Epidermal melanocyte (primary cell): ENCODE data around the gene FMOD.

ENCODE experiments used
- DNase-seq: peaks from one replicate; pipeline ENCODE4 v3.0.0; 2011; ENCODE audit warnings: low spot score; ENCODE audit not compliant: insufficient read length

The FMOD gene

DNA sequence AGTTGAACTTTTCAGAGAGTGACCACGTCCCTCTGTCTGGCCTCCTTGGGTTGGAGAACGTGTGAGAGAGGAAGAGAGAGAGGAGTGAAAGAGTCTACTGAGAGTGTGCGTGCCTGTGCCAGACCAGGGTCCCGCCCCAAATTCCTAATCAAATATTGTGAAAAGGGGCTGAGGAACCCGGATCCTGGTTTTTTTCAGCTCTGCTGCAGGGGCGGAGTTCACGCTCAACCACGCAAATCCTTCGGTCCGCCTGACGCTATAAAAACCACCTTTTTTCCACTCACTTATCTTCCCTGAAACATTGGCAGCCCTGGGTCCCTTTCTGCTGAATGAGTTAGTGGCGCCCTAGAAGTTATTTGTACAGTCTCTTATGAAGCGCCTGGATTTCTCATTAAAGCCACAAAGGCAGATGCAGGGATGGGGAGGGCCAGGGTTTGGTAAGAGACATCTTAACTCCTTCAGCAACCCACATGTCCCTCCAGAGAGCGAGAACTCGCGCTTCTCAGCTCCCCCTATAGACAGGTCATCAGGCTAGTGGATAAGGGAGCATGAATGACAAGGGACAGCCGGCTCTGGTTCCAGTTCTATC lies at the start of gene FMOD:
Gene FMOD (minus strand): TSS at position 86 of the 589 bp plus-strand sequence. CDS start 2,852 bp downstream, outside the sequence.
- no peak for DNase-seq

DNA sequence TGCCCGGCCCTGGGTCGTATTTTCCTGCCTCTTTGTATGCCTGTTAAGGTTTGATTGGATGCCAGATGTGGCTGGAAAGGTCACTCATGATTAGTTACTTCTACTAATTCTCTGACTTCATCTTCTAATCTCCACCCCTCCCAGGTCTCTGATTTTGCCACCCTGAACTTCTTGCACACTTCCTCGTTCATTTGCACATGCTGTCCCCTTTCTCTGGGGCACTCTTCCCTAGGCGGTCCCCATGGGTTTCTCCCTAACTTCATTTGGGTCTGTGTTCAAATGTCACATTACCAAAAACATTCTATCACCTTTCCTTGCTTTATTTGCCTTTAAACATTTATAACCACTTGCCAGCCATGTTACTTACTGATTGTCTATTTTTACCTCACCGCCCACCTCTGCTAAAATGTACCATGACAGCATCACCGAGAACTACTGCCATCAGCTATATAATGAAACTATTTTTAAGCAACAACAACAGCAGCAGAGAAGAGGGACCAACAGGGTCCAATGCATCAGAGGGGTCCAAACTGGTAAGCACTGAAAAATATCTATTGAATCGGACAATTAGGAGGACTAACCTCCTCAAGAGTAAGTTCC lies 45.8 kb upstream of the FMOD start:
- DNase-seq, result no peak

DNA sequence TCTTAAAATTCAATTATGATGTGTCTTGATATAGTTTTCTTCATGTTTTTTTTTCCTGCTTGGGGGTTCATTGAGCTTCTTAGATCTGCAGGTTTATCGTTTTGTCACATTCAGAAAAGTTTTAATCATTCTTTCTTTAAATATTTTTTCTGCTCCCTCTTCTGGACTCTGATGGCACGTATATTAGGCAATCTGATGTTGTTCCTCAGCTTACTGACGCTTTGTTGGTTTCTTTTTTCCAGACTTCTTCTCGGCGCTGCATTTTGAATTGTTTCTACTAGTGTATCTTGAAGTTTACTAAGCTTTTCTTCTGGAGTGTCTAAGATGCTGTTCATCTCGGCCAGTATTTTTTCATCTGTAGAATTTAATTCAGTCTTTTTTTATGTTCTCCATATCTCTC lies 44.8 kb upstream of the FMOD start:
- no peak for DNase-seq

DNA sequence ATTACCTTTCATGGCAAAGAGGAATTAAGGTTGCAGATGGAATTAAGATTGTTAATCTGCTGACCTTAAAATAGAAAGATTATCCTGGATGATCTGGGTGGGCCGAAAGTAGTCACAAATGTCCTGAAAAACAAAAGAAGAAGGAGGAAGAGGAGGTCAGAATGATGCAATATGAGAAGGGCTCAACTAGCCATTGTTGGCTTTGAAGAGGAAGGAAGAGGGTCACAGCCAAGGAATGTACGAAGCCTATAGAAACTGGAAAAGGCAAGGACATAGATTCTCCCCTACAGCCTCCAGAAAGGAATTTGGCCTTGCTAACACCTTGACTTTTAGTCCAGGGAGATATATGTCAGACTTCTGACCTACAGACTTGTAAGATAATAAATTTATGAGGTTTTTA lies 39.4 kb upstream of the FMOD start:
- DNase-seq, result no peak

DNA sequence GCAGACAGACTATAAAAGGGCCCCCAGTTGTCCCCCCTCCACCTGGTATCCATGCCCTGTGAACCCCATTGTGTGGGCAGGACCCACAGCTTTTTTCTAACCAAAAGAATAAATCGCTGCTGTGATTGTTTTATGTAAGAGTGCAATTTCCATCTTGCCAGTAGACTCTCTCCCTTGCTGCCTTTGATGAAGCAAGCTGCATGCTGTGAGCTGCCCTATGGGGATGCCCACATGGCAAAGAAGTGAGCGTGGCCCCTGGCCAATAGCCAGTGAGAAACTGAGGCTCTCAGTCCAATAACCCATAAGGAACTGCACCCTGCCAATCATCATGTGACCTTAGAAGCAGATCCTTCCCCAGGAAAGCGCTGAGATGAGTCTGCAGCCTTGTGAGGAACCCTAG lies 37.8 kb upstream of the FMOD start:
- DNase-seq, result no peak

DNA sequence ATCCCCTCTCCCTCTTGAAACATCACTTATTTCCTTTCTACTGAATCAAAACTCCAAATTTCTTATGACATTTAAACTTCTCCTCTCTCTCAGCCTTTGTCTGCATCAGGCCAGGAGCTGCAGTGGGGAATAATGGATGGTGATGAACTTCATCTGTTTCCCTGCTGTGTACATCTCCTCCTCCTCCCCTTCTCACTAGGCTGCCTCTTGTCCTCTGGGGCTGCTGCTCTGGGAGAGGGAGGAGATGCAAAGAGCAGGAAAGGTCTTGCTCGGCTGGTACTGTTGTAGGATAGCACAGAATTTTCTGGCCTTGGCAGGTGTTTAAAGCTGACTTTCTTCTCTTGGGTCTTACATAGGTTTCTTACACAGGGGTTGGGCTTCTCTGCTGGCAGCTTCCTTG lies 31.1 kb upstream of the FMOD start:
- DNase-seq, result no peak

DNA sequence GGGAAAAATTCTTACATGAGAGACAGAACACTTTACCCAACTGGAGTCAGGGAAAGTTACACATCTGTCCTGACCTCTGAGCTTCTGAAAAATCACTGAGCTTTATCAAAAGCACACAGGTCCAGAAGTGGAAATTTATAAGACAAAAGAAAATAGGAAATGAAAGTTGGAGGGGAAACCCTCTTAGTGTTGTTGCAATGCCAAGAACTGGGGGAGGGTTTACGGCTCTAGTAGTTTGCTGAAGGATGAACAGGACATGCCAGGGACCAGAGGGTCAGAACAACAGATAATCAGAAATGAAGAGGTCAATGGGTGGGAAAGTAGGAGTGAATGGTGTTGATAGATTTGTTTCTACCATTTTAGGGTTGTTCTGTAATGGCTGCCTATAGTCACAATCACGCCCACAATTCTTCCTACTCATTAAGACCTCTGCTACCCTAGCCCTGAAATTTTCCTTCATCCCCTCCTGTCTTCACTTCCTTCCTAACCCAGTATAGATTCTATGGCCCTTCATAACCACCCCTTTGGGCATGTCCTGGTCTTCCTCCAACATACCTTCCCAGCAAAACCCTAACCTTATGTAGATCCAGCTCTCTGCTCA lies 30.3 kb upstream of the FMOD start:
- DNase-seq, result no peak

DNA sequence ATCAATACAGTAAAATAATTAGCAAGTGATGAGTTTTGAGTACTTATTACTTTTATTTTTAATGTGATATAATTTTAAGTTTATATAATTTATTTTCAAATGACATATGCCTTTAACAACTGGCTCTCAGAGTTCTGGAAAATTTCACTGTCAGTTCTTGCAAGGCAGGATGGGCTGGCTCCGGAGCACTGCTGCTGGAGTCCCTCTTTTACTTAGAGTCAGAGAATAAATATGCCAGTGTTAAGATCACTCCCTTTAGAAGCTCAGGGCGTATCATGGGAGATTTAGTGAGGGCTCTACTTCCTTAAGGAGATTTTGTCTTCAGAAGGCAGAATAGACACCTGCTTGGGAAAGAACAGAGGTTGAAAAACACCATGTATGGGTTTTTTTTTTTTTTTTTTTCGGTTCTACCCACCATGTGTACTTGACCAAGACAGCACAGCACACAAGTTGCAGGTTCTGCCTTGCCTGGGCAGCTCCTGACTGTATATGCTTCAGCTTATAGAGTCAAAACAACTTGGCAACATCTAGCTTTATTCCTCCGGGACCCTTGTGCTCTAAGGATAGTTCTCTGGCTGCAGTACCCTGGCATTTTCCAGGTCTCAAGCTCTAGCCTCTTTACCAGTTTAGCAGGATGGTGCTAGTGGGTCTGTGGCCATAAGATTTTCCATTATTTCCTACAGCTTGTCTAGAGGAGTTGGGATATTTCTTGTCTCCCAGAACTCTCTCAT lies 29.7 kb upstream of the FMOD start:
- DNase-seq, result no peak

DNA sequence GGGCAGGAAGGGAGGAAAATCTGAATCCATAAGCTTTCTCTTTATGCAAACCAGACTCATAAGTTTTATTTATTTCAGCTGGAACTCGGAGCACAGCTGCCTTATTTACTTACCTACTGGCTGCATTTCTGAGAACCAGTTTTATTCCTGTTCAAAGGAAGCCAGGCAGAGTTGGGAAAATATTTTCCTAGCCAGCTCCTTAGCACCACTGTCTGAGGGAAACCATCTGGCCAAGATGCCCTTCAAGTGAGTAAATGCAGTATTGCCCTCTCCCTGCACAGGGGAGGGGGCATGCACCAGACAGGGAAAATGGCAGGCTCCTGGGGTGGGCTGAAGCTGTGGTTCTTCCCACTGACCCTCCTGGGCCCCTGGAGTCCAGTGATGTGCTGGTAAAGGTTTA lies 28.9 kb upstream of the FMOD start:
- DNase-seq, result no peak

DNA sequence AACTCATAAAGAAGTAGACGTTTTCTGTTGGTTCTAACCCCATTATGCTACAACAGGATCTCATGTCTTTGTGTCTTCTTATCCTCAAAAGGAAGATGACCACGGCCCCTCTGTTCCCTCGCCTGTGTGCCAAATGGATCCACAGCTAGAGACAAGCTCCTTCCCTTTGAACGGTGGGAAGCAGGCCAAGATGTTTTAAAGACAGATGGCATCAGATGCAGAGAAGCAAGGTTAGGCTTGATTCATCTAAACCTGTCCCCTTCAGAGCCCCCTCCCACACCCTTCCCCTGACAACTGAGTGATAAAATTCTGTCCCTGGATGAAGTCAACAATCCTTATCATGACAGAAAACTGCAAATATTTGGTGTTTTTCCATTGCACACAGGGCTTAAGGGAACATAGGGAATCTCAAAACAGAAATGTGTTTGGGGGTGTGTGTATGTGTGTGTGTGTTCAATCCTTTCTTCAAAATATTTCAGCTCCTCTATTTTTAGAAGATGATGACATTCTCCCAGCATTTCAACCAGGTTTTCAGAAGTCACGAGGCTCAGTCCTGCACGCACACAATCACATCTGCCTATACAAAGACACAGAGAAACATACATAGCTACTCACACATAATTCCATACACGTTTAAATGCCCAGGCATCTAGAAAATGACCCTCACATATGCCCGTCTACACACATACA lies 27.8 kb upstream of the FMOD start:
- no peak for DNase-seq

DNA sequence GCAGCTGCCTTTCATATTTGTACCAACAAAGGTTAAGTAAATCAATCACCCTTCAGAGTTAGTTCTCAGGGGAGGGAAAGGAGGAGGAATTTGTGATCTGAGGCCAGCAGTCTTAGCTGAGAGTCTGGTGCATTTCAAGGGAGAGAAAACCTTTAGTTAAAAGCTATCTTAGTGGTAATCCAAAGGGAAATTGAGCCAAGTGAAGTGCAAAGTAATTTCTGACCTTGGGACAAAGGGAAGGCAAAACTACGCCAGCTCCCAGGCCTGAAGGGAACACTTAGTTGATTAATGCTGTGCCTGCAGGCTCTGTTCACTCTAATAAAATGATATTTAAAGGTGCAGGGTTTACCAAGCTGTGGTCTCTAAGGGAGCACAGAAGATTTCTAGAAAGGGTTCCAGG lies 23.1 kb upstream of the FMOD start:
- DNase-seq, result no peak

DNA sequence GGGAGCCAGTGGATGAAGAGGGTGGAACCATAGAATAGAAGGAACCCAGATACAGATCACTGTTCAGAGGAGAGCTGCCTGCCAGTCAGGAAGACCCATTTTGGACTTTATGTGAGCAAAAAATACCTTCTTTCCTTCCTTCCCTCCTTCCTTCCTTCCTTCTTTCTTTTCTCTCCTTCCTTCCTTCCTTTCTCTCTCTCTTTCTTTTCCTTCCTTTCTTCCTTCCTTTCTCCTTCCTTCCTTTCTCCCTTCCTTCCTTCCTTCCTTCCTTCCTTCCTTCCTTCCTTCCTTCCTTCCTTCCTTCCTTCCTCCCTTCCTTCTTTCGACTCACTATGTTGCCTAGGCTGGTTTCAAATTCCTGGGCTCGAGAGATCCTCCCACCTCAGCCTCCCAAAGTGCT lies 22.1 kb upstream of the FMOD start:
- no peak for DNase-seq

DNA sequence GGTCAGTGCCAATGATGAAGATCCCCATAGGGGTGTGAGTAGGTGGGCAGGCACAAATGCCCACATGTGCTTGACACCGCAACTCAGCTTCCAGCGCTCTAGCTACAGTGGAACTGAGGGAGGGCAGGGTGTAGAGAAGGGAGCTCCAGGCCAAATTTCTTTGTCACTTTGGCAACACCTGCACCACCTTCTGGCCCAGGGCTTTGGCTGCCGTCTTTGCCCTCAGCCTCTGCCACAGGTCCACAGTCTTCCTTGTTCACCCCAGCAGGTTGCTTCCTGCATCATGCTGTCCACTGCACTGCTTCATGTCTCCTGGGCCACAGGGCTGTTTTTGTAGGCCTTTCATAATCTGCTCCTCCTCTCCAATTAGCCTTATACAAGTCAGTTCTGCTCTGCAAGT lies 20.4 kb upstream of the FMOD start:
- no peak for DNase-seq

DNA sequence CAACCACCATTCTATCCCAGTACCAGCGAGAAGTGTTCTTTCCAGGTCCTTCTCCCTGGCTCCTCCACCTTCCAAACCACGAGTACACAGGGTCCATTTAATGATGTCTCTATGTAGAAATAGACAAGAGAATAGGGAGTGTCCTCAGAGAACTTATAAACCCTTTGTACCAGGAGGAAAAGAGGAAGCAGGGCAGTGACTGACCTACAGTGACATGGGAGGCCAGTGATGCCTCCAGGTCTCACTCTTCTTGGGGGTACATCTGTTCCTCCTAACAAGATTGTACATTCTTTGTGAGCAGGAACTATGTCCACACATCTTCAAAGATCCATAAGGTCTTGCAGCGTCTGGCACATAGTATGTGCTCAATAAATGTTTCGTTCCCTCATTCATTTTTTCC lies 18.7 kb upstream of the FMOD start:
- DNase-seq, result no peak

DNA sequence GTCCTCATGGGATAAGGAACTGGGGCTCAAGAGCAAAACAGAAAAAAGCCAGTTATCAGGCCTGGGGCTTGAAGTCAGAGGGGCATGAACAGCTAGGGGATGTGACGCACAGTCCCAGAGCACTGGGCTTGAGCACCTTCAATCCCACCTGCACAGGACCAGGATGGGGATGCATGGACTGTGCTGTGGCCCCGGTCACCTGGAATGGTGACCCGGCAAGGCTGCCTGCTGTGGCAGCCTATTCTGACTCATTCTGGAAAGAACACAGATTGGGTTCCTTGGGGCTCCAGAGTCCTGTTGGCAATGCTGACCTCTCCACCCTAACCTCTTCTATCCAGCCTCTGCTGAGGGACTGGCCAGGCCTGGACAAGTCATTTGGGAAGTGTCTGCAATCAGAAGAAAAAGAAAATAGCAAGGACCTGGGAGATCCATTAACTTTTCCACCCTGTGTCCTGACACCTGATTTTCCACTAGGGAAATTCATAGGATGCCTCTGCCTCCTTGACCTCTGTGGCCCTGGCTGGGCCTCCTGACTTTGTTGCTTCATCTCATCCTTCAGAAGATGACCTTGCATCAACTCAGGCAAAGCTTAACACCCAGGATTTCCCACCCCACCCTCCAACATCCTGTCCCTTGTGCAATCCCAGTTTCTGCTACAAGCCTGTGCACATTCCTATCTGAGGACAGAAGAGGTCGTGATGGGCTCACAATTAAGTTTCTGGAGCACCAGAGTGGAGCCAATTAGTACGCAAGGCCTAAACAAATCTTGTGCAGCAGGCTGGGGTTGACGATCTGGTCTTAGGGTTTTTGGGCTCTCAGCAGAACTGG lies 17.9 kb upstream of the FMOD start:
- DNase-seq, result no peak

DNA sequence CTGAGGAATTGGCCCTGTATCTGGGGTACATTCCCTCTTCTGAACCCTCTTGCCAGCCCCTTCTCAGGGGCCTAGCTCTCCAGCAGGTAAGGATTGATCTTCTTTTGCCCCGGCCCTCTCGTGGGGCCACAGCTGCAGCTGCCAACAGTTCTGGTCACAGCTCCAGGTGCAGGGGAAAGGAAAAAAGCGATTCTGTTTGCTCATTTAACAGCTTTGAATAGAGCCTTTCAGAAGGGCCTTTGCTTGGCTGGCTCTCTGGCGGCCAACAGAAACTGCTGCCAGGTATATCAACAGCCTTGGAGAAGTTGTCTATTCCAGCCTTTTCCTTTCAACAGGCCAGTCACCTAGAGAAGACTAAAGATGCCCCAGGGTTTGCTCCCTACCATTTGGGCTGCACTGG lies 16.1 kb upstream of the FMOD start:
- no peak for DNase-seq

DNA sequence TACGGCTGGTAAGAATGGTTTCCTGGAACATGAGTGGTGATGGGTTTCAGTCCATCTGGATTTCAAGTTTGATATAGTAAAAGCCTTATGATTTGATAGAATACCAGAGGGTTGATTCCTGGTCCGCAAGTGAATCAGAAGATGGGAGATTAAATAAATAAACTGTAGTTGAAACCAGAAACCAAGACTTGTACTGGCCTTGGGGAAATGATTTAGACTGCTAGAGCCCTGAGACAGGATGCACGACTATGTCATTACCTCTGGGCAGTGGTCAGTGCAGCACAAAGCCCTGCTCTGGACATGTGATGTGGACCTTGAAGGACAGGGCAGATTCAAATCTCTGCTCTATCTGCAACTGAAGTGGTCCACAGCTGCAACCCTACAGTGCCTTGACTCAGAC lies 15.6 kb upstream of the FMOD start:
- DNase-seq, result no peak

DNA sequence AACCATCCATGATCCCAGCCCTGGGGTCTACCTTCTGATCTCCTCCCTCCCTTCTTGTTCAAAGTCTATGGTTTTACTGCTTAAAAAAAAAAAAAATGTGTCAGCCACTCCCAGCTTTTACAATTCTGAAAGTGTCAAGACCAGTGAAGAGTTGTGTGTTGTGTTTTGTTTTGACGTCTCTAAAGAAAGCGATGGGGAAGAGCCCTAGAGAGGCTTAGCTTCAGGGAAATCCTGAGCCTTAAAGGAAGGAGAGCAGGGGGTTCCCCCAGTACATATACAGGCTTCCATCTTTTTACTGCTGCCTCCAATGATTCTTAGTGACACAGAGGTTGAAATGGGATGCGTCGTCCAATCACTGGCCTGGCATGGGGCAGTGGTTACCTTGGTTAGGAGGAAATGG lies 13.9 kb upstream of the FMOD start:
- DNase-seq, result no peak

DNA sequence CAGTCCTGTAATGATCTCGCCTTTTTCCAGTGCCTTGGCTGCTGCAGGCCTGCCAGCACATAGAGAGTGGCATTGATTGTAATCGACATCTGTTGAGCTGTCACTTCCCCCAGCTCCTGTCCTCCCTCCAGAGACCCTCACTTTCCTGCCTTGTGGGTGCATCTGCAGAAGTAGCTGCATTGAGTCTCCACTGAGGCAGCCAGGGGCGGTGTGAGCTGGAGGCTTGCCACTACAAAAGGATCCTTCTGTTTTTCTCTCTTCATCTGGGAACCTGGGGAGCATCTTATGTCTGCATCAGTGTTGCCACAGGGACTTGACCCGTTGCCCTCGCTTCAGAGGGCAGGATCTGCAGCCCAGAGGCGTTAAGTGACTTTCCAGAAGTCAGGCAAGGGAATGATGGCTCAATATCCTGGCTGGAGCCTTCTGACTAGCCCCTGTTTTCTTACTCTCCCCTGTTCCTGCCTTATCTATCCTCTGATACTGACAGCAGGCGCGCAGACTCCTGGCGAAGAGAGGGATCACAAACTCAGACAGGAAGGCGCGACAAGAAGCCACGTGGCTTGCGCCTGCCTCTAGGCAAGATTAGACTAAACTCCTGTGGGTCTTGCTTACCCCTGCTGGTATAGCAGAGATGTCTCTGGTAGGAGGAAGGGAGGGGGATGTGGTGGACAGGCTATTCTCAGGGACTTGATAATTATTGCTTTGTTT lies 13.3 kb upstream of the FMOD start:
- DNase-seq, result no peak

DNA sequence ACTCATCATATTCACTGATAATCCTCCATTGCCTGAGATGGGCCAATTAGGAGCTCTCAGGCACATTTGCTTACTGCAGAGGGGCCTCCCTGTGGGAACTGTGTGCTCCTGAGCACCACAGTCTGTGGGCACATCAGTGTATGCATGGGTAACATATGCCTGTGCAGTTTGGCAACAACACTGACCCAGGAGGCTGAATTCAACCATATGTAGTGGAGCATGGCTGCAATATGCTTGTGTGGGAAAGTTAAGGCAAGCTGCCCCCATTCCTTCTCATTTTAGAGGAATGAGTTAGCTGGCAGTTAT lies 11.8 kb upstream of the FMOD start:
- DNase-seq, result no peak
